Measurements from ENCODE around the gene CTIF. TPM values are rescaled to one million over a fixed set of nuclear protein-coding genes. Genes with fewer than 3 reads are reported as not detected.

The CTIF gene
- total and polyA plus RNA-seq, 2 donors, result 1.7 to 11.3 TPM

DNA sequence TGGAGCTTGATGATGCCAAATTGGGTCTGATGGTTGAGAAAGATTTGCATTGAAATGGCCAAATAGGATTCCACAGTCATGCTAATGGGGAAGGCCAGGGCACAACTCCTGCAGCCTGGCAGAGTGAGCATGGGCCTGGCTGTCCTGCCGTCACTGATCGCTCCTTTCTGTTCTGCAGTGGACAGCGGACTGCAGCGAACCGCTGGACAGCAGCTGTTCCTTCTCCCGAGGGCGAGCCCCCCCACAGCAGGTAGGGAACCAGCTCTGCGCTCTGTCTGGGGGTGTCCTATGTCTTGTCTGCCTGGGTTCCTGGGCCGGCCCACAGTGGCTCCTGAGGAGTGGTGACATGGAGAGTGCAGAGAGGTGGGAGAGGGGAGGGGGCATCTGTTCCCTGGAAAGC, 97.6 kb downstream of the CTIF start:
- H3K4me1 ChIP-seq (ENCODE audit: control insufficient read depth in 2 of 2, insufficient read depth in 2 of 2, low read length in 2 of 2), result no peaks in the 10 kb centered on the region
- no peak for DNase-seq (ENCODE audit: low read depth in 6 of 9, low spot score in 9 of 9)
- over 99% methylated on average over 9 of the region's 9 CpGs for WGBS
- no peaks in the 10 kb centered on the region for H3K9me3 ChIP-seq (ENCODE audit: control insufficient read depth in 2 of 2, insufficient read depth in 1 of 2, low read length in 1 of 2)
- H3K27me3 ChIP-seq (ENCODE audit: control insufficient read depth in 2 of 2, insufficient read depth in 1 of 2, low read length in 1 of 2), result no peaks in the 10 kb centered on the region
- H3K27ac ChIP-seq (ENCODE audit: low read depth in 1 of 2, low read length in 1 of 2), result no peak overlapping the region
- no peaks in the 10 kb centered on the region for H3K36me3 ChIP-seq (ENCODE audit: control insufficient read depth in 2 of 2, insufficient read depth in 2 of 2, low read length in 1 of 2)
- H3K4me3 ChIP-seq (ENCODE audit: low read length in 2 of 2), result no peak overlapping the region

GRCh38 chr18:48637081-48637990, 98.5 kb downstream of the CTIF start:
- H3K27ac ChIP-seq (ENCODE audit: low read depth in 1 of 2, low read length in 1 of 2), result no peak overlapping the region
- 94% methylated on average over 20 of the region's 20 CpGs for WGBS
- no peaks in the 10 kb centered on the region for H3K4me1 ChIP-seq (ENCODE audit: control insufficient read depth in 2 of 2, insufficient read depth in 2 of 2, low read length in 2 of 2)
- H3K9me3 ChIP-seq (ENCODE audit: control insufficient read depth in 2 of 2, insufficient read depth in 1 of 2, low read length in 1 of 2), result no peaks in the 10 kb centered on the region
- H3K27me3 ChIP-seq (ENCODE audit: control insufficient read depth in 2 of 2, insufficient read depth in 1 of 2, low read length in 1 of 2), result no peaks in the 10 kb centered on the region
- no peaks in the 10 kb centered on the region for H3K36me3 ChIP-seq (ENCODE audit: control insufficient read depth in 2 of 2, insufficient read depth in 2 of 2, low read length in 1 of 2)
- DNase-seq (ENCODE audit: low read depth in 6 of 9, low spot score in 9 of 9), result no peak
- no peak overlapping the region for H3K4me3 ChIP-seq (ENCODE audit: low read length in 2 of 2)

- Histone ChIP-seq H3K27me3 (ENCODE audit: control insufficient read depth in 2 of 2, insufficient read depth in 1 of 2, low read length in 1 of 2) (no peaks in the 10 kb centered on the region), H3K4me3 (ENCODE audit: low read length in 2 of 2) (no peak overlapping the region), H3K9me3 (ENCODE audit: control insufficient read depth in 2 of 2, insufficient read depth in 1 of 2, low read length in 1 of 2) (no peaks in the 10 kb centered on the region), H3K4me1 (ENCODE audit: control insufficient read depth in 2 of 2, insufficient read depth in 2 of 2, low read length in 2 of 2) (no peaks in the 10 kb centered on the region), H3K27ac (ENCODE audit: low read depth in 1 of 2, low read length in 1 of 2) (no peak overlapping the region), H3K36me3 (ENCODE audit: control insufficient read depth in 2 of 2, insufficient read depth in 2 of 2, low read length in 1 of 2) (no peaks in the 10 kb centered on the region)
- 89% methylated on average over 8 of the region's 8 CpGs for WGBS
- no peak for DNase-seq (ENCODE audit: low read depth in 6 of 9, low spot score in 9 of 9)
Observed at GRCh38 chr18:48638451-48638850, 99.6 kb downstream of the CTIF start.

DNA sequence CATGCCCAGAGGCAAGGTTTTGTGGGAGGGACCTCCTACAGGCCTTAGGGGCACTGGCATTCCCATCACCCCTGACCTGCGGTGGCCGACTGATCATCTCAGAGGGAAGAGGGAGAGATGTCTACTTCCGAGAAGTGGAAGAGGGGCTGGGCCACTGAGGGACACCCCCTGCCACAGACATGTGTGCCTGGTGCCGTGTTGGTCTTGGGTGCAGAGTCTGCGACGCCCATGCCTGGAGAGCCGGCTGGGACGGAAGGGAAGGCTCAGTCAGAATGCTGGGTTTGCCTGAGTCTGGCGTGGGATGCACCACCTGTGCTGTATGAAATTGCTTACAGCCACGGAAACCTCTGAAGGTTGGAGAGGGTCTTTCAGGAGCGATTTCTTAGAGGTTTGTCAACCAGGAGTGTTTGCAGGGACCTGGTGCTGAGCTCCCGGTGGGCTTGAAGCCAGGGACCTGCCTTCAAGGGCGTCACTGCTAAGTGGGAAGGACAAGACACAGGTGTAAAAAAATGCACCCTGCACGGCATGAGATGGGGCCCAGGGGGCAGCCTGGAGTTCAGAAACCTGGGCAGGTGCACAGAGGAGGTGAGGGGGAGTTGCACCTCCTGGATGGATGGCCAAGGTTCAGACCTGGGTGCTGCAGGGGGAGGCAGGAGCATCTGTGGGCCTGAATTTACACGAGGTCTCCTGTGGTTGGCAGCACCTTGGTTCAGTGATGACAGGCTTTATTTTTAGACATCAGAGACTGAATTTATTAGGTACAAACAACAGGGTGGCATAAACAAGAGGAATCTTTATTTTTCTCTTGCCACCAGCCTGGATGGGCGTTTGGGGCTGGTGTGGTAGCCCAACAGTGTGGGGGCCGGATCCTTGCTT, 100.3 kb downstream of the CTIF start:
- Histone ChIP-seq H3K36me3 (ENCODE audit: control insufficient read depth in 2 of 2, insufficient read depth in 2 of 2, low read length in 1 of 2) (no peaks in the 10 kb centered on the region), H3K4me3 (ENCODE audit: low read length in 2 of 2) (no peak overlapping the region), H3K4me1 (ENCODE audit: control insufficient read depth in 2 of 2, insufficient read depth in 2 of 2, low read length in 2 of 2) (no peaks in the 10 kb centered on the region), H3K27me3 (ENCODE audit: control insufficient read depth in 2 of 2, insufficient read depth in 1 of 2, low read length in 1 of 2) (no peaks in the 10 kb centered on the region), H3K9me3 (ENCODE audit: control insufficient read depth in 2 of 2, insufficient read depth in 1 of 2, low read length in 1 of 2) (no peaks in the 10 kb centered on the region), H3K27ac (ENCODE audit: low read depth in 1 of 2, low read length in 1 of 2) (no peak overlapping the region)
- no peak for DNase-seq (ENCODE audit: low read depth in 6 of 9, low spot score in 9 of 9)
- 92% methylated on average over 17 of the region's 17 CpGs for WGBS

DNA sequence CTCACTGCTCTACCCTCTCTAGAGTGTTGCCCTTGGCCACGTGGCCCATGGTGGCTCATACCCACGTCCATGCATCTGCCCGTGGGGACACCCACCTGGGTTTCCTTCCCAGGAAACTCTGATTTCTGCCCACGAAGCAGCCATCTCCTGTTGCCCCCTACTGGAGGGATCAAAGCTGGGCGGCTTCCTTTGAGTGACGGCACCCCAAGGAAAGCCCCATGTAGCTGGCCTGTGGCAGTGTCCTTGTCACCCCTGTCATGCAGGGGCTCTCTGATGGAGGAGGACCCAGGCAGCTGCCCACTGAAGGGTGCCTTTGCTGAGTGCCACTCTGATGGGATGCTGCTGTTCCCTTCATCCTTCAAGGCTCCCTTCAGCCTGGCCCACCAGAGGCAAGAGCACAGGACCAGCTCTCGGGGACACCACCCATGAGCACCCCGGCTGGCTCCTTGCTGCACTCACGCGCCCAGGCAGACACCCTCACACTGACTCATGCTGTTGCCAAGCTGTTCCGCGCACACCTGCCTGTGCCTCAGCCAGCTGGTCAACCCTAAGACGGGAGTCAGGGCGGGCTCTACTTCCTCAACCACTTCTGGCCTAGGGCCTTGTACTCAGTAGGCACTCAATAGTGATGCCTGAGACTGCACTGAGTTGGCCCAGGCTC, 101.1 kb downstream of the CTIF start:
- H3K27me3 ChIP-seq (ENCODE audit: control insufficient read depth in 2 of 2, insufficient read depth in 1 of 2, low read length in 1 of 2), result no peaks in the 10 kb centered on the region
- no peak overlapping the region for H3K27ac ChIP-seq (ENCODE audit: low read depth in 1 of 2, low read length in 1 of 2)
- no peak overlapping the region for H3K4me3 ChIP-seq (ENCODE audit: low read length in 2 of 2)
- H3K36me3 ChIP-seq (ENCODE audit: control insufficient read depth in 2 of 2, insufficient read depth in 2 of 2, low read length in 1 of 2), result no peaks in the 10 kb centered on the region
- 91% methylated on average over 14 of the region's 14 CpGs for WGBS
- H3K4me1 ChIP-seq (ENCODE audit: control insufficient read depth in 2 of 2, insufficient read depth in 2 of 2, low read length in 2 of 2), result no peaks in the 10 kb centered on the region
- no peak for DNase-seq (ENCODE audit: low read depth in 6 of 9, low spot score in 9 of 9)
- H3K9me3 ChIP-seq (ENCODE audit: control insufficient read depth in 2 of 2, insufficient read depth in 1 of 2, low read length in 1 of 2), result no peaks in the 10 kb centered on the region

- Histone ChIP-seq H3K27me3 (ENCODE audit: control insufficient read depth in 2 of 2, insufficient read depth in 1 of 2, low read length in 1 of 2) (no peaks in the 10 kb centered on the region), H3K4me3 (ENCODE audit: low read length in 2 of 2) (no peak overlapping the region), H3K4me1 (ENCODE audit: control insufficient read depth in 2 of 2, insufficient read depth in 2 of 2, low read length in 2 of 2) (no peaks in the 10 kb centered on the region), H3K9me3 (ENCODE audit: control insufficient read depth in 2 of 2, insufficient read depth in 1 of 2, low read length in 1 of 2) (no peaks in the 10 kb centered on the region), H3K27ac (ENCODE audit: low read depth in 1 of 2, low read length in 1 of 2) (no peak overlapping the region), H3K36me3 (ENCODE audit: control insufficient read depth in 2 of 2, insufficient read depth in 2 of 2, low read length in 1 of 2) (no peaks in the 10 kb centered on the region)
- no peak for DNase-seq (ENCODE audit: low read depth in 6 of 9, low spot score in 9 of 9)
- 87% methylated on average over 6 of the region's 6 CpGs for WGBS
Observed at GRCh38 chr18:48640566-48641270, 101.9 kb downstream of the CTIF start.

- H3K4me1 ChIP-seq (ENCODE audit: control insufficient read depth in 2 of 2, insufficient read depth in 2 of 2, low read length in 2 of 2), result no peaks in the 10 kb centered on the region
- no peaks in the 10 kb centered on the region for H3K27me3 ChIP-seq (ENCODE audit: control insufficient read depth in 2 of 2, insufficient read depth in 1 of 2, low read length in 1 of 2)
- no peaks in the 10 kb centered on the region for H3K9me3 ChIP-seq (ENCODE audit: control insufficient read depth in 2 of 2, insufficient read depth in 1 of 2, low read length in 1 of 2)
- no peaks in the 10 kb centered on the region for H3K36me3 ChIP-seq (ENCODE audit: control insufficient read depth in 2 of 2, insufficient read depth in 2 of 2, low read length in 1 of 2)
- WGBS, result 97% methylated on average over 4 of the region's 4 CpGs
- no peak for DNase-seq (ENCODE audit: low read depth in 6 of 9, low spot score in 9 of 9)
- H3K27ac ChIP-seq (ENCODE audit: low read depth in 1 of 2, low read length in 1 of 2), result no peak overlapping the region
- no peak overlapping the region for H3K4me3 ChIP-seq (ENCODE audit: low read length in 2 of 2)
Observed at GRCh38 chr18:48641981-48642380, 103.2 kb downstream of the CTIF start.

- H3K27ac ChIP-seq (ENCODE audit: low read depth in 1 of 2, low read length in 1 of 2), result no peak overlapping the region
- DNase-seq (ENCODE audit: low read depth in 6 of 9, low spot score in 9 of 9), result no peak
- H3K36me3 ChIP-seq (ENCODE audit: control insufficient read depth in 2 of 2, insufficient read depth in 2 of 2, low read length in 1 of 2), result no peaks in the 10 kb centered on the region
- H3K9me3 ChIP-seq (ENCODE audit: control insufficient read depth in 2 of 2, insufficient read depth in 1 of 2, low read length in 1 of 2), result no peaks in the 10 kb centered on the region
- H3K27me3 ChIP-seq (ENCODE audit: control insufficient read depth in 2 of 2, insufficient read depth in 1 of 2, low read length in 1 of 2), result no peaks in the 10 kb centered on the region
- 98% methylated on average over 1 of the region's 1 CpG for WGBS
- no peak overlapping the region for H3K4me3 ChIP-seq (ENCODE audit: low read length in 2 of 2)
- H3K4me1 ChIP-seq (ENCODE audit: control insufficient read depth in 2 of 2, insufficient read depth in 2 of 2, low read length in 2 of 2), result no peaks in the 10 kb centered on the region
Observed at GRCh38 chr18:48642503-48642902, 103.7 kb downstream of the CTIF start.

Data from thymus (tissue), 11 donors.